Mammary epithelial cell (primary cell): Measurements from ENCODE around the gene RNF157.

Experiments
- CTCF ChIP-seq, 2 donors: IDR thresholded peaks in 1 of 2; conservative IDR thresholded peaks in 1 of 2; 2 replicates each; pipeline ENCODE4 v1.5.1; 2011 to 2012; ENCODE audit warnings: inconsistent platforms in 2 of 2, low read length in 2 of 2, mild to moderate bottlenecking in 2 of 2, control low read depth in 1 of 2, low read depth in 1 of 2; ENCODE audit not compliant: insufficient read depth in 1 of 2; ENCODE audit errors: extremely low read depth in 1 of 2
- EZH2 ChIP-seq: IDR thresholded peaks from 2 replicates; pipeline ENCODE4 v1.6.1; 2012; ENCODE audit warnings: low read length, inconsistent platforms, borderline replicate concordance

- no peak for TF ChIP-seq CTCF (conservative IDR thresholded peaks at IDR 0.05 in 1 of 2, IDR thresholded peaks at IDR 0.05 in 1 of 2; ENCODE audit: extremely low read depth in 1 of 2, insufficient read depth in 1 of 2, low read depth in 1 of 2, low read length in 2 of 2)
- no peak for TF ChIP-seq EZH2
Observed at GRCh38 chr17:76261421-76262215, 21.3 kb upstream of the RNF157 start.
